NCI-H128 (cell line): ENCODE results near the gene JKAMP.
"Not testable (repeated sequence)": the region's sequence is repeated elsewhere in the genome, so short reads cannot be mapped to it uniquely, and the experiment has no call there.

Experiments used
- DNase-seq: peaks from one replicate; lab custom pipeline; 2025; ENCODE audit not compliant: unreplicated experiment; lab: John Stamatoyannopoulos, UW

Gene JKAMP, protein sequence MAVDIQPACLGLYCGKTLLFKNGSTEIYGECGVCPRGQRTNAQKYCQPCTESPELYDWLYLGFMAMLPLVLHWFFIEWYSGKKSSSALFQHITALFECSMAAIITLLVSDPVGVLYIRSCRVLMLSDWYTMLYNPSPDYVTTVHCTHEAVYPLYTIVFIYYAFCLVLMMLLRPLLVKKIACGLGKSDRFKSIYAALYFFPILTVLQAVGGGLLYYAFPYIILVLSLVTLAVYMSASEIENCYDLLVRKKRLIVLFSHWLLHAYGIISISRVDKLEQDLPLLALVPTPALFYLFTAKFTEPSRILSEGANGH

DNA sequence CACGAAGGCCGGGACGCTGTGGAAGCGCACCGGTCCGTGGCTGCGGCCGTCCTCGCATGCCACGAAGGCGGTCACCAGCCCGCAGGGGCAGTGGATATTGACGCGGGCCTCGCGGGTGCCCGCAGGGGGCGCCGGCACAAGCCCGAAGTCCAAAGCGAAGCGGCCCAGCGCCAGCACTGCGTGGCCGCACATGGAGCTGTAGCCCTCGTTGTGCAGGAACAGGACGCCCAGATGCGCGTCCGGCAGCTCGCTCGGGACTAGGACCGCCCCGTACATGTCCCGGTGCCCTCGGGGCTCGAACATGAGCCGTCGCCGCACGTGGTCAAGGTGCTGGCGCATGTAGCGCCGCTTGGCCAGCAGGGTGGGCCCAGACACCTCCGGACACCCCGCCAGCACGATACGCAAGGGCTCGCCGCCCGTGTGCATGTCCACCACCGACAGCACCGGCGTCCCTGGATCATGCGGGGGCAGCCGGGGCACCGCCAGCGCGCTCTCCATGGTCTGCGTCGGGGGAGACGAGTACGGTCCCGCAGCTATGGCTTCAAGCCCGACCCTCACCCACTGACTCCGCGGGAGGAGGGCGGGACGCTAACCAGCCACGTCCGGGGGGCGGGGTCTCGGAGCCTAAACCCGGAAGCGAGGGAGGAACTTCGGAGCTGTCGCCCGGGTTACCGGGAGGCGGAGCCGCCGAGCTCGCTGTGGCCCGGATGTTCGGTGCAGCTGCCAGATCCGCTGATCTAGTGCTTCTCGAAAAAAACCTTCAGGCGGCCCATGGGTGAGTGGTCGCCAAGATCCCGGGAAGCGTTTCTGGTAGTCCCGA, at the start of gene JKAMP, which contains the start of gene L3HYPDH:
Gene JKAMP (plus strand): TSS at position 699 of the 820 bp plus-strand sequence. CDS start 73 bp downstream, at position 772.
Gene L3HYPDH (minus strand): TSS at position 590 of the 820 bp plus-strand sequence. CDS start 92 bp downstream, at position 498.
- peak; percentile 97 for DNase-seq

- DNase-seq: no peak
These were observed 49.2 kb upstream of the JKAMP start for GRCh38 chr14:59435101-59435500.

- no peak for DNase-seq
These were observed 48.3 kb upstream of the JKAMP start for GRCh38 chr14:59435987-59436386.

GRCh38 chr14:59438195-59438647, 46.1 kb upstream of the JKAMP start:
- no peak for DNase-seq

DNA sequence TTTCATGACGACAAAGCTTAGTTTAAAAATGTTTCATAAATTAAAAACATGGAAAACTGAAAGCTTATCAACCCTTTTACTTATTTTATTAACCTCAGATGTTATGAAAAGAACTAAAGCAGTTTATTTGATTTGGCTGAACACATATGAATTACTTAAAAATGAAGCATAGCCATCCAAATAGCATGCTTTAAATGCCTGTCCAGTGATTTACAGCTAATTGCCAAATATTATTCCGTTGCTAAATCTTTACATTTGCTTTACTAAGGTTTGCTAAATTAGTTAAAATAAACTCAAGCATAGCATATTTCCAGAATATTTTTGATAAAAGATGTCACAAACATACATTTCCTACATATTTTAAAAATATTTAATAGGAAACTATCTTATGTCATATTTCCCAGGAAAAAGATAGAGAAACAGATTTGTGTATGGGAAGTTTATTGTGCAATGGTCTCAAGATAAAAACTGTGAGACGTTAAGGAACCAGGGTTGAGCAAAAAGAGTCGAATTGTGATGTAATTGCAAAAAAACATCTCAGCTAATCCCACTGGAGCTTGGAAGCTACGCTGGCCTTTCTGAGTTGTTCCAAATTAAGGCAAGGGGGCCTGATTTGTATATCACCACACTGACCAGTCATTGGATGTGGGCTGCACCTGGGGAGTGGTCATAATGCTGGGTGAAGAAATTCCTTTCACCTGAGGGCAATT, 44.9 kb upstream of the JKAMP start:
- DNase-seq: no peak

GRCh38 chr14:59448673-59449072, 35.6 kb upstream of the JKAMP start:
- not testable (repeated sequence) for DNase-seq

GRCh38 chr14:59450716-59451115, 33.6 kb upstream of the JKAMP start:
- DNase-seq: no peak

GRCh38 chr14:59451849-59452248, 32.5 kb upstream of the JKAMP start:
- no peak for DNase-seq

DNA sequence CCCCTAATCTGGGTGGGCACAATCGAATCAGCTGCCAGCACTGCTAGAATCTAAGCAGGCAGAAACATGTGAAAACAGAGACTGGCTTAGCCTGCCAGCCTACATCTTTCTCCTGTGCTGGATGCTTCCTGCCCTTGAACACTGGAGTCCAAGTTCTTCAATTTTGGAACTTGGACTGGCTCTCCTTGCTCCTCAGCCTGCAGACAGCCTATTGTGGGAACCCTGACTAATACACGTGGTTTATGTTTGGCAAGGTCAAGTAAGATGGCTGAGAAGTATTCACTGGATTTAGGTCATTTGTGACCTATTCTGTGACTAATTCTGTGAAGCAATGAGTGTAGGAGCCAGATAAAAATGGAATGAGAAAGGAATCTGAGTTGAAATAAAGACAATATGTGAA, 30.2 kb upstream of the JKAMP start:
- no peak for DNase-seq

- no peak for DNase-seq
These were observed 28.9 kb upstream of the JKAMP start for GRCh38 chr14:59455411-59455810.

- DNase-seq: no peak
These were observed 25.8 kb upstream of the JKAMP start for GRCh38 chr14:59458486-59458885.

DNA sequence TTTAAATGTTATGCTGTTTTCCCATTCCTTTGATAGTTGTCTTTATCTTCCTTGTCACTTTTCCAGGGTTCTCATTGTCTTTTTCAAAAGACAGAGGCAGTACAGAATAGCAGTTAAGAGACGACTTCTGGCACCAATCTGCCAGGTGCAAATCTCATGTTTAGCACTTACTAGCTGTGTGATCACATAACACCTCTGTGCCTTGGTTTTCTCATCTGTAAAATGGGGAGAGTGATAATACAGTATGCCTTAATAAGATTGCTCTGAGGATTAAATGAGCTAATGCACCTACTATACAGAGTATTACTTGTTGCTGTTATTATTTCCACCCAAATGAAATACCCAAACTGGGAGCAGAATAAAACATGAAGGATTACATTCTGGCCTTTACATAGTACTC, 23.9 kb upstream of the JKAMP start:
- no peak for DNase-seq

- no peak for DNase-seq
These were observed 22.4 kb upstream of the JKAMP start for GRCh38 chr14:59461891-59462290.

- no peak for DNase-seq
These were observed 20.4 kb upstream of the JKAMP start for GRCh38 chr14:59463787-59464485.

- DNase-seq: no peak
These were observed 19.6 kb upstream of the JKAMP start for GRCh38 chr14:59464486-59465315.

GRCh38 chr14:59465316-59466135, 18.8 kb upstream of the JKAMP start, which contains the start of gene GPR135:
Gene GPR135, minus strand, starts transcription at chr14:59465380. Its CDS starts 154 bp downstream, at chr14:59465226.
- no peak for DNase-seq

DNA sequence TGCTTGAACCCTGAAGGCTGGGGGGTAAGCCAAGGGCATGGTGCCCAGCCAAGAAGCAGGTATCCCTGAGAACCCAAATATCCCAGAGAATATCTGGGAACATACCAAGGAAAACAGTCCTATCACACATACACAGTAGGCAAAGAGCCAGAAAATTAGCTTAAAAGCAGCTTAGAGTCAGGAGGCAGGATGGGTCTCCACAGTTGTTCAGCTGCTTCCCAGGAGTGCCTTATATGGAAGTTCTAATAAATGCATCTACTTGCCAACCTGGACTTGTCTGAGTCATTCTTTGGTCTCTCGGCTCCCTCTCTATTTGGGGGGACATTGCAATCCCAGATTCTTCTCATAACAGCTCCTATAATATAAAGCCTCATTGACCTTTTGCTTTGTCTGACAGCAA, 10.1 kb upstream of the JKAMP start:
- no peak for DNase-seq

- DNase-seq: no peak
These were observed 8.6 kb upstream of the JKAMP start for GRCh38 chr14:59475709-59476108.

DNA sequence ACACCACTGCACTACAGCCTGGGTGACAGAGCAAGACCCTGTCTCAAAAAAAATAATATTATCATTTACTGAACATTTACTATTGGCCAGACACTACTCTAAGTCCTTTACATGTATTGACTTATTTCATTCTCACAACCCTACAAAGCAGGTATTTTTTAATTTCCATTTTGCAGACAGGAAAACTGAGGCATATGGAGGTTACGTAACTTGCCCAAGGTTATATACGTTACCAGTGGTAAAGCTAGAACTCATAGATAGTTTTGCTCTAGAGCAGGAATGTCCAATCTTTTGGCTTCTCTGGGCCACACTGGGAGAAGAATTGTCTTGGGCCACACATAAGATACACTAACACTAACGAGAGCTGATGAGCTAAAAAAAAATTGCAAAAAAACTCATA, 5.8 kb upstream of the JKAMP start:
- no peak for DNase-seq
